Ishikawa (cell line): ENCODE results near the gene KPNA1.

Experiments
- CEBPB ChIP-seq: IDR thresholded peaks from 2 replicates; pipeline ENCODE4 v1.6.1; 2012
- CREB1 ChIP-seq: IDR thresholded peaks from 2 replicates; pipeline ENCODE4 v1.6.1; 2012; ENCODE audit warnings: low read depth
- EGR1 ChIP-seq: IDR thresholded peaks from 2 replicates; pipeline ENCODE4 v1.6.1; 2012
- EP300 ChIP-seq: IDR thresholded peaks from 2 replicates; pipeline ENCODE4 v1.6.1; 2012; ENCODE audit warnings: borderline replicate concordance
- FOXM1 ChIP-seq: IDR thresholded peaks from 2 replicates; pipeline ENCODE4 v1.6.1; 2012; ENCODE audit warnings: low read depth, borderline replicate concordance
- MAX ChIP-seq: IDR thresholded peaks from 2 replicates; pipeline ENCODE4 v1.6.1; 2012
- NFIC ChIP-seq: IDR thresholded peaks from 2 replicates; pipeline ENCODE4 v1.6.1; 2012
- RAD21 ChIP-seq: IDR thresholded peaks from 2 replicates; pipeline ENCODE4 v1.6.1; 2012; ENCODE audit warnings: low read depth
- REST ChIP-seq: IDR thresholded peaks from 2 replicates; pipeline ENCODE4 v1.6.1; 2012; ENCODE audit warnings: low read depth, mild to moderate bottlenecking
- TAF1 ChIP-seq: IDR thresholded peaks from 2 replicates; pipeline ENCODE4 v1.6.1; 2012; ENCODE audit warnings: low read depth, mild to moderate bottlenecking
- TCF12 ChIP-seq: IDR thresholded peaks from 2 replicates; pipeline ENCODE4 v1.6.1; 2012; ENCODE audit warnings: low read depth
- TEAD4 ChIP-seq: IDR thresholded peaks from 2 replicates; pipeline ENCODE4 v1.6.1; 2012
- USF1 ChIP-seq: IDR thresholded peaks from 2 replicates; pipeline ENCODE4 v1.6.1; 2012
- YY1 ChIP-seq: IDR thresholded peaks from 2 replicates; pipeline ENCODE4 v1.6.1; 2012; ENCODE audit warnings: low read depth
- ZBTB7A ChIP-seq: IDR thresholded peaks from 2 replicates; pipeline ENCODE4 v1.6.1; 2012; ENCODE audit warnings: low read depth

Gene KPNA1

GRCh38 chr3:122397201-122397600 is 117.5 kb downstream of the KPNA1 start:
- TF ChIP-seq EP300 = no peak
- no peak for TF ChIP-seq USF1
- TF ChIP-seq NFIC = no peak
- TF ChIP-seq REST = no peak
- TF ChIP-seq TCF12 = no peak
- TF ChIP-seq MAX = no peak
- no peak for TF ChIP-seq ZBTB7A
- TF ChIP-seq FOXM1 = no peak
- no peak for TF ChIP-seq RAD21
- TF ChIP-seq EGR1 = no peak
- TF ChIP-seq CEBPB = no peak

- TF ChIP-seq REST (no peak), RAD21 (no peak), CEBPB (no peak), EP300 (no peak), ZBTB7A (no peak), TCF12 (no peak), EGR1 (no peak)
These were observed 118.2 kb downstream of the KPNA1 start for GRCh38 chr3:122396511-122396910.

GRCh38 chr3:122395582-122395981 is 119.2 kb downstream of the KPNA1 start:
- TF ChIP-seq EP300 (no peak), EGR1 (no peak), USF1 (no peak), NFIC (no peak), MAX (no peak), TEAD4 (no peak), ZBTB7A (no peak), TCF12 (no peak)

GRCh38 chr3:122394173-122394572 is 120.6 kb downstream of the KPNA1 start:
- TF ChIP-seq FOXM1 (no peak), EGR1 (no peak), NFIC (no peak), REST (no peak), ZBTB7A (no peak), CREB1 (no peak), TCF12 (no peak), TAF1 (no peak), EP300 (no peak), YY1 (no peak), MAX (no peak), USF1 (no peak)
